Prostate gland (tissue), 2 donors: ENCODE data around the gene ATP1A2. TPM values are rescaled to one million over a fixed set of nuclear protein-coding genes. Genes with fewer than 3 reads are reported as not detected.

Experiments
- DNase-seq: peaks from one replicate; pipeline ENCODE4 v3.0.0-alpha.2; 2019; ENCODE audit warnings: low spot score
- H3K27ac ChIP-seq, 2 donors: fragments of 200-600 bp; sonication (generic); 2 replicates each; pipeline ENCODE4 v1.5.1; 2017 to 2019
- H3K27me3 ChIP-seq: fragments of 200-600 bp; sonication (generic); replicated peaks from 2 replicates; pipeline ENCODE4 v1.5.1; 2019; ENCODE audit not compliant: insufficient read depth
- H3K36me3 ChIP-seq, 2 donors: fragments of 200-600 bp; sonication (generic); 1 replicate in 1 of 2; 2 replicates in 1 of 2; pipeline versions ENCODE4 v1.5.1 to v1.8.1; 2017 to 2019
- H3K4me1 ChIP-seq: fragments of 200-600 bp; sonication (generic); replicated peaks from 2 replicates; pipeline ENCODE4 v1.5.1; 2019
- H3K4me3 ChIP-seq, 2 donors: fragments of 200-600 bp; sonication (generic); 2 replicates each; pipeline ENCODE4 v1.5.1; 2017 to 2019
- H3K9me3 ChIP-seq: fragments of 200-600 bp; sonication (generic); 2 replicates; pipeline ENCODE4 v1.5.1; 2017
- CTCF ChIP-seq, 4 experiments: fragments of 200-600 bp in 2 of 4; fragments of 450-650 bp in 2 of 4; sonication (generic) in 2 of 4; IDR thresholded peaks; 1 replicate in 3 of 4; 2 replicates in 1 of 4; pipeline ENCODE4 v1.5.1; 2016 to 2019; ENCODE audit warnings: antibody characterized with exemption in 4 of 4, mild to moderate bottlenecking in 2 of 4, moderate library complexity in 2 of 4
- POLR2A ChIP-seq: fragments of 450-650 bp; IDR thresholded peaks from one replicate; pipeline ENCODE4 v1.6.1; 2016; ENCODE audit warnings: antibody characterized with exemption, mild to moderate bottlenecking
- POLR2AphosphoS5 ChIP-seq: sonication (generic); formaldehyde crosslinking; IDR thresholded peaks from one replicate; pipeline ENCODE4 v1.6.1; 2017; ENCODE audit warnings: antibody characterized with exemption
- WGBS: methylation state at CpG from one replicate; pipeline ENCODE4 v1.1.5; 2018; 5-methylcytosine and 5-hydroxymethylcytosine counted together
- intact Hi-C: fragments of 100-400 bp; cut with DNase I; formaldehyde crosslinking; loops from one replicate; pipeline ENCODE4 v1.14.2; 2022
- total RNA-seq, 2 donors: library from RNA; depleted of rRNA; stranded (reverse); fragments of >200 nt; gene quantifications; one replicate each; pipeline ENCODE4 v1.1.0, GENCODE V29; 2016

ATP1A2 gene
- total RNA-seq, 2 donors from 2014 or later = 14.8 to 69.0 TPM

DNA sequence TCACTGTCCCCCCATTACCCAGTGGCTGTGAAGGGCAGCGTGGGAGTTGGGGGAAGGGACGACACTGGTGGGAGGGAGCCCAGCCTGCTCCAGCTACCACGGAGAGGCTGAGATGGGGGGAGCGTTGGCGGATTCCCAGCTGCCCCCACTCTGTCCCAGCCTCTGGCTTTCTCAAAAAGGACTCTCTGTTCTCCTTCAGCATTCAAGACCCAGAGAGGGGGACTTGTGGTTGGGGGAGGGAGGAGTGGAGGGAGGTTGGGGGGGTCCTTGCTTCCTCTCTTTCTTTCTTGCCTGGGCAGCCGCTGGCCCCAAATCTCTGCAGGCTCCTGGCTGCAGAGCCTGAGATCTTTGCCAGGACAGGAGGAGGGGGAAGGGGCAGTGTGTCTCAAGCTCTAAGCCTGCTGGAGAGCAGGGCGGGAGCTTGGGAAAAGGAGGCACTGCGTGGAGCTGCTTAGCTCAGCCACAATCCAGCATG is 2.2 kb downstream of the ATP1A2 start:
- WGBS = 10% methylated on average over 8 of the region's 8 CpGs
- TF ChIP-seq POLR2A (no peak), POLR2AphosphoS5 (peak; percentile 29)
- no peak overlapping the region for H3K27ac ChIP-seq
- no peaks in the 10 kb centered on the region for H3K27me3 ChIP-seq
- no peaks in the 10 kb centered on the region for H3K9me3 ChIP-seq
- H3K36me3 ChIP-seq = no peaks in the 10 kb centered on the region
- no peak overlapping the region for H3K4me3 ChIP-seq
- H3K4me1 ChIP-seq = no peaks in the 10 kb centered on the region
- no peak for DNase-seq
- intact Hi-C loops = no loop called here

- no peak for TF ChIP-seq CTCF (IDR thresholded peaks at IDR 0.05)
- no peak for TF ChIP-seq POLR2AphosphoS5
- TF ChIP-seq POLR2A = no peak
- no peak overlapping the region for H3K4me3 ChIP-seq
- no peaks in the 10 kb centered on the region for H3K4me1 ChIP-seq
- DNase-seq = no peak
- H3K27me3 ChIP-seq = no peaks in the 10 kb centered on the region
- H3K9me3 ChIP-seq = no peaks in the 10 kb centered on the region
- no peaks in the 10 kb centered on the region for H3K36me3 ChIP-seq
- H3K27ac ChIP-seq = no peak overlapping the region
- 71% methylated on average over 3 of the region's 3 CpGs for WGBS
- intact Hi-C loops = no loop called here
Observed at GRCh38 chr1:160118928-160119327, 3.4 kb downstream of the ATP1A2 start.

DNA sequence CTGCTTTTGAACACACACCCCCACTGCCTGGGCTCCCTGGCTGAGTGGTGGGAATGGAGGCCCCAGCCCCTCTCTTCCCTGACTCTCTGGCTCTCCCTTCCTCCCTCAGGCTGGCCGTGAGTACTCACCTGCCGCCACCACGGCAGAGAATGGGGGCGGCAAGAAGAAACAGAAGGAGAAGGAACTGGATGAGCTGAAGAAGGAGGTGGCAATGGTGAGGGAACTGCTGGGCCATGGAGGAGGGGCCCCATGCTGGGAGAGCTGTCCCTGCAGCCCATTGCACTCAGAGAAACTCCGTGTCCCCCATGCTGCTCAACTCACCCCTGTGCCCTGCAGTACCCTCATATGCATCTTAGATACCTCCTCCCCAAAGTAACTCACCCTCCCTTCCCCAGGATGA is 5.2 kb downstream of the ATP1A2 start:
- WGBS = 87% methylated on average over 5 of the region's 5 CpGs
- H3K4me3 ChIP-seq = no peak overlapping the region
- no peaks in the 10 kb centered on the region for H3K36me3 ChIP-seq
- TF ChIP-seq POLR2A (no peak), CTCF (IDR thresholded peaks at IDR 0.05) (no peak), POLR2AphosphoS5 (no peak)
- H3K4me1 ChIP-seq = no peaks in the 10 kb centered on the region
- H3K27me3 ChIP-seq = no peaks in the 10 kb centered on the region
- DNase-seq = no peak
- intact Hi-C loops = no loop called here
- no peak overlapping the region for H3K27ac ChIP-seq
- H3K9me3 ChIP-seq = no peaks in the 10 kb centered on the region

DNA sequence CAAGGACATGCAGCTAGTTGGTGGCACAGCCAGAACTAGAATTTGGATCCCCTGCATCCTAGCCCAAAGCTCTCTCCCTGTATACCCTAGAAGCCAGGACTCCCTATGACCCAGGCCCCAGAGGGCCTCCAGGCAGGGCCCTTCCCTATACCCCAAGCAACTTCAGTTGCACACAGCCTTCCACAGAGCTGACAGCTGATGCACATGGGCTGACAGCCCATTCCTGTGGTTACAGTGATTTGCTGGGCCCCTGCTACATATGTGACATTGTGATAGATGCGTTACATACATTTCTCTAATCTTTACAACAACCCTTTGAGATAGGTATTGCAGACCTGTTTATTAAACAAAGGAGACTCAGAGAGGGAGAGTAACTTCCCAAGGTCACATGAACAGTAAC is 5.8 kb downstream of the ATP1A2 start:
- Histone ChIP-seq H3K36me3 (no peaks in the 10 kb centered on the region), H3K4me3 (no peak overlapping the region), H3K4me1 (no peaks in the 10 kb centered on the region), H3K27me3 (no peaks in the 10 kb centered on the region), H3K9me3 (no peaks in the 10 kb centered on the region), H3K27ac (no peak overlapping the region)
- no peak for TF ChIP-seq CTCF (IDR thresholded peaks at IDR 0.05)
- TF ChIP-seq POLR2AphosphoS5 = no peak
- no peak for TF ChIP-seq POLR2A
- no peak for DNase-seq
- WGBS = 93% methylated on average over 1 of the region's 1 CpG
- intact Hi-C loops = no loop called here

DNA sequence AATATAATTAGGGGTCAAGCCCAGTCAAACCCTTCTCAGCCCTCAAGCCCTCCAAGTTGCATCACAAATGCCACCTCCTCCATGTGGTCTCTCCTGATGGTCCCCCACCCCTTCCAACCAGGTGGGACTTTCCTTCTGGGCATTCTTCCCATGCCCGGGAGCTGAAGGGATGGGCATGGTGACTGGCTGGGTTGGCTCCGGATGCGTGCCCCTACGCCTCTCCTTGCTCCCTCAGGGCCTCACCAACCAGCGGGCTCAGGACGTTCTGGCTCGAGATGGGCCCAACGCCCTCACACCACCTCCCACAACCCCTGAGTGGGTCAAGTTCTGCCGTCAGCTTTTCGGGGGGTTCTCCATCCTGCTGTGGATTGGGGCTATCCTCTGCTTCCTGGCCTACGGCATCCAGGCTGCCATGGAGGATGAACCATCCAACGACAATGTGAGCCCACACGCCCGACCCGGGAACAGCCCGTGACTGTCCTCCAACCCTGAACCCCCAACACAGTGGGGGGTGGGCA is 7.5 kb downstream of the ATP1A2 start:
- Histone ChIP-seq H3K9me3 (no peaks in the 10 kb centered on the region), H3K27ac (no peak overlapping the region), H3K4me1 (no peaks in the 10 kb centered on the region), H3K36me3 (no peaks in the 10 kb centered on the region), H3K27me3 (no peaks in the 10 kb centered on the region), H3K4me3 (no peak overlapping the region)
- TF ChIP-seq POLR2A (no peak), POLR2AphosphoS5 (no peak), CTCF (IDR thresholded peaks at IDR 0.05) (no peak)
- DNase-seq = no peak
- intact Hi-C loops = no loop called here
- WGBS = 85% methylated on average over 16 of the region's 16 CpGs
